ENCODE results near the gene CPLANE1. TPM values are rescaled to one million over a fixed set of nuclear protein-coding genes. Genes with fewer than 3 reads are reported as not detected.
"Not testable (repeated sequence)": the region's sequence is repeated elsewhere in the genome, so short reads cannot be mapped to it uniquely, and the experiment has no call there.

The CPLANE1 gene
- polyA plus RNA-seq (ENCODE audit: insufficient read length in 10 of 10), result 10 to 100 TPM; 12.0 to 24.2 (median 18.7) TPM
- long read RNA-seq, donor 1, result 0 reads
- long read RNA-seq, donor 2, result 0 reads
- long read RNA-seq, donor 3, result 0 reads
- long read RNA-seq, donor 4, result 0 reads
- long read RNA-seq, donor 5, partial matches to known transcripts, result 0 of 1 reads
- long read RNA-seq, donor 5, other reads (novel, unspliced or antisense), result 0 of 1 reads
- long read RNA-seq, donor 6, result 0 reads
- long read RNA-seq, donor 7, result 0 reads
- long read RNA-seq, donor 8, result 0 reads
- long read RNA-seq, donor 9, result 0 reads

DNA sequence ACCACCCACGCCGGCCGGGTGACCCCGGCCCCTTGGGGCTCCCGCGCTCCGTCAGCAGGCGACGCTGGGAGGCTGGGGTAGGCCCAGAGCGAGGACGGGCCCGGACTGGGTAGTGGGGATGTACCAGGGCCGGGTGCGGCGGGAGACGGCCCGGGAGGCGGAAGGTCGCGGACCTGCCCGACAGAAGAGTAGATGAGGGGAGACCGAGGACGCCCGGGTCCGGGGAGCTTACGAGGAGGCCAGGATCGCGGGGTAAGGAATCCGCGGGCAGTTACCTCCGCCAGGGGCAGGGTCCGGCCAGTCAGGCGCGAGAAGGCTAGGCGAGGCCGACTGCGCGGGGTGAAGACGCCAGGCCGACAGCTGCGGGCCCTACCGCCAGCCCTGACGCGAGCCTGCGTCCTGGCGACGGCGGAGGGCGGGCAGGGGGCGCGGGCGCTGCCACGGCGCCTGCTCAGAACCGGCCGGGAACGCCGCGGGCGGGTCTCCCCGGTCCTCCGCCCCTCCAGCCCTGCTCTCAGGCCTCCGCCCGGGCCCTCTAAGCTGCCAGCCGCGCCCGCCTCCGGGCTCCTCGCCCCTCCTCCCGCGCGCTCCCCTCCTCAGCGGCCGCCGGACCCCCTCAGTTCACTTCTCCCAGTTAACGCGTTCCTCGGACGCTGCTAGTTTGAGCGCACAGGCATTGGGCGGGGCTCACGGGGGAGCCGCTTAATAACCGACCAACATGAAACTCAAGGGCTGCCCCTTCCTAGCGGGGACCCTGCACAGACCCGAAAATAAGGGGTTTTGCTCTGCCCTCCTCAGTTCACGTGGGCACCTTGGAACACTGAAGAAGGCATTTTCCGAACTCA, at the start of gene CPLANE1:
TSS of gene CPLANE1 (minus strand) at position 407 of the 845 bp plus-strand sequence. CDS start 1,678 bp downstream, outside the sequence.
- DNase-seq, result peak; percentile 83 to 95 (median 91)

DNA sequence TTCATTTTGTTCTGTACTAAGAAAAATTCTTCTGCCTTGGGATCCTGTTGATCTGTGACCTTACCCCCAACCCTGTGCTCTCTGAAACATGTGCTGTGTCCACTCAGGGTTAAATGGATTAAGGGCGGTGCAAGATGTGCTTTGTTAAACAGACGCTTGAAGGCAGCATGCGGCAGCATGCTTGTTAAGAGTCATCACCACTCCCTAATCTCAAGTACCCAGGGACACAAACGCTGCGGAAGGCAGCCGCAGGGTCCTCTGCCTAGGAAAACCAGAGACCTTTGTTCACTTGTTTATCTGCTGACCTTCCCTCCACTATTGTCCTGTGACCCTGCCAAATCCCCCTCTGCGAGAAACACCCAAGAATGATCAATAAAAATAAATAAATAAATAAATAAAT, 47.1 kb upstream of the CPLANE1 start:
- not testable (repeated sequence) for DNase-seq

DNA sequence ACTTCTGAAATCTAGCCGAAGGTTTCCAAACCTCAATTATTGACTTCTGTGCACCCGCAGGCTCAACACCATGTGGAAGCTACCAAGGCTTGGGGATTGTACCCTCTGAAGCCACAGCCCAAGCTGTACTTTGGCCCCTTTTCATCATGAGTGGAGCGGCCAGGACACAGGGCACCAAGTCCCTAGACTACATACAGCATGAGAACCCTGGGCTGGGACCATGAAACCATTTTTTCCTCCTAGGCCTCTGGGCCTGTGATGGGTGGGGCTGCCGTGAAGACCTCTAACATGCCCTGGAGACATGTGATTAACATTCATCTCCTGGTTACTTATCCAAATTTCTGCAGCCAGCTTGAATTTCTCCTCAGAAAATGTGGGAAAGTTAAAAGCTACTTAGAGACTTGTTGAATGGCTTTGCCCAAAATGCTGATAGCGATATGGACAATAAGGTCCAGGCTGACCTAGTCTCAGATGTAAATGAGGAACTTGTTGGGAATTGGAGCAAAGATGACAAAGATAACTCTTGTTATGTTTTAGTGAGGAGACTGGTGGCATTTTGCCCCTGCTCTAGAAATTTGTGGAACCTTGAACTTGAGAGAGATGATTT, 34.1 kb upstream of the CPLANE1 start:
- DNase-seq, result no peak

DNA sequence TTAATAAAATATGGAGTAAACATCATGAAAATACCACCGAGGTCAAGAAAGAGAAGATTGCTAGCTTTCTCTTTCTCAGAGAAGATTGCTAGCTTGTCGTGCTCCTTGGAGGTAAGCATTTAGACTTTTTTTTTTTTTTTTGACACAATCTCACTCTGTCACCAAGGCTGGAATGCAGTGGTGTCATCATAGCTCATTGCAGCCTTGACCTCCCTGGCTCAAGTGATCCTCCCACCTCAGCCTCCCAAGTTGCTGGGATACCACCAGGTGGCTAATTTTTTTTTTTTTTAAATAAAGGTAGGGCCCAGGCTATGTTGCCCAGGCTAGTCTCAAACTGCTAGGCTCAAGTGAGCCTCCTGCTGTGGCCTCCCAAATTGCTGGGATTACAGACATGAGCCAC, 26.3 kb upstream of the CPLANE1 start:
- DNase-seq, result no peak

DNA sequence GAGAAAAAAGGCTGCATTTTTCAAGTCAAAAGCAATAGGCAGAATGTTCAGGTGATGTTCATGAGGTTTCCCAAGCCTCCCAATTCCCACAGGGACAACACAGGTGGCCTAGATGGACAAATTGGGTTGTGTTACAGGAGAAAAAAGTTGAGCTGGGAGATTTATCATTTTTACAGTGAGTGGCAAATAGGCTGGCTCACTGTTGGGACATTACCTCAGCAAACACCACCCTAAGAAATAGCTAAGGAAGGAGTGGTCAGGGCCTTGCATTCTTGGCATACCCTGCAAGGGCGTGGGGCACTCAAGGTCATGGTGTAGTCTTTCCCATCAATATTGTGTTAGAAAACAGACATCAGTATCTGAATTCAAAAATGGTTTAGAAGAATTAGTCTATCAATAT, 23.3 kb upstream of the CPLANE1 start:
- DNase-seq, result no peak

DNA sequence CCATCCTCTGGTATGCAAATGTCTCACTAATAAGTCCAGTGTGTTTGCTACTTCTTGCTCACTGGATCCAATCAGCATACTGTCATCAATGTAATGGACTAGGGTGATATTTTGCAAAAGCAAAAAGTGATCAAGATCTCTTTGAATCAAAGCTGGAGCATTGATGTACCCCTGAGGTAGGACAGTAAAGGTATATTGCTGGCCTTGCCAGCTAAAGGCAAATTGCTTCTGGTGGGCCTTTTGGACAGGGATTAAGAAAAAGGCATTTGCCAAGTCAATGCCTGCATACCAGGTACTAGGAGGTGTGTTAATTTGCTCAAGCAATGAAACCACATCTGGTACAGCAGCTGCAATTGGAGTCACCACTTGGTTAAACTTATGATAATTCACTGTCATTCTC, 18.9 kb upstream of the CPLANE1 start:
- DNase-seq, result not testable (repeated sequence)

DNA sequence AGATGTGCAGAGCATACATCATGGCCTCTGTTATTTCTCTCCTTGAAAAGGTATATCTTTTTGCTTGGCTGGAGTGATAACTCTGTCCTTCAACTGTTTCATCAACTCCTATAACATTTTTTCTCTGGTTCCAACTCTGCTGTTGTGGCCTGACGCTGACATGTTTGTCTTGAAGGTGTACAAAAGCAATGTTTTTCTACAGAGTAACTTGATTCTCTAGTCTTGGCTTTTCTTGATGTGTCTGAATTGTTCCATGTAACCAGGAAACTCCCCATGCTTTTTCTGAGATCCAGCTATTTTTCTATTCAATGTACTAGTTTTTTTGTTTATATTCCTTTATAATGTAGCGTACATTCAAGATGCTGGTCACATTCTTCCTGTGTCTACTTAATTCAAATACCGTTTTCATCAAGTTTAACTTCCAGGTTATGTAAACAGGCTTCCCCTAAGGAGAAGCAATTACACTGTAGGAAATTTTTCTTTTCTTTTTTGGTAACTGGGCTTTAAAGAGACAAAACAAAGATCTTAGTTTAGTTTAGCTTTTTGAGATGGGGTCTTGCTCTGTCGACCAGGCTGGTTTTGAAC, 6.7 kb upstream of the CPLANE1 start:
- no peak for DNase-seq

DNA sequence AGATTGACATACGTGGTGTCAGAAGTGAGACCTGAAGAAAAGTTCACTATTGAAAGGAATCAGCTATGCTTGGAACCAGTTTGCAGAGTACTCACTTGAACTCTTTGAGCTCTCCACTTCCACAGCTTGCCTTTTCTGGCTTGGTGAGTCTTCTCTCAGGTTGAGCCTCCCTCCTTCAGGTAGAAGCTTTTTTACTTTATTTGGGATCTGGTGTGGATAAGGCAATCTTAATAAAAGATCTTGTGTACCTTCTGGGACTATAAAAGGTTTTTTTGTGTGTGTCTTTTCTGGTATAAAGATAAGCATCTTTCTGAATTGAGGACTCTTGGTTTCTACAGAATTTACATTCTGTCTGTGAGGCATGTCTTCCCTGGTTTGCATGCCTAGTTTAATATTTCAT, 5.4 kb upstream of the CPLANE1 start:
- DNase-seq, result no peak

DNA sequence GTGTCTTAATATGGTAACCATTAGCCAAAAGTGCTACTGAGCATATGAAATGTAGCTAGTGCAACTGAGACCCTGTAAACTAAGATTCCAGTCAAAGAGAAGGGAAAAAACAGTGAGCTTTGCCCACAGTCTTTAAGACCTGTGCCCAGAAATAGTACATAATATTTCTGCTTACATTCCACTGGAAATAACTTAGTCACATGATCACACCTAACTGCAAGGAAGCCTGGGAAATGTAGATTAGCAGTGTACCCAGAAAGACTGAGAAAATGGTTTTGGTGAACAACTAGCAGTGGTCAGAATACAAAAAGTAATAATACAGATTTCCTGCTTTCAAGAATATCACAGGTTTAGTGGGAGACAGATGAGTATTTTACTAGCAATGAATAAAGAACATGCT, 2.5 kb upstream of the CPLANE1 start:
- DNase-seq, result no peak

DNA sequence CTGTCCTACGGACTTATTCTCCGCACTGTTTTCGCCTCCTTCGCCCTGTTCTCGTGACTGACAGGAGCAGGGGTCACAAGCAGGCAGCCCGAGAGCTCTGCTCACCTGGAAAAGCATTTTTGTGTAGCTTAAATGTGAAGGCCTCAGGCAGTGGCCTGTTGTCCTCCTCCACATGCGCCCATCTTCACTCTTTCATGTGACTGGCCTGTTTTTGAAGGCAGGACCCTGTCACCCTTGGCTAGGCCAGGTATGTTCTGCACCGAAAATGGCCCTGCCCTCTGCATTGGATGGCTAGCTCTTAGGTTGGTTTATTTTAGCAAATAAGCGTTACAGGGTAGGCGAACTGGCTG, 614 bp upstream of the CPLANE1 start:
- peak in 1 of 3 donors; percentile 2 for DNase-seq

DNA sequence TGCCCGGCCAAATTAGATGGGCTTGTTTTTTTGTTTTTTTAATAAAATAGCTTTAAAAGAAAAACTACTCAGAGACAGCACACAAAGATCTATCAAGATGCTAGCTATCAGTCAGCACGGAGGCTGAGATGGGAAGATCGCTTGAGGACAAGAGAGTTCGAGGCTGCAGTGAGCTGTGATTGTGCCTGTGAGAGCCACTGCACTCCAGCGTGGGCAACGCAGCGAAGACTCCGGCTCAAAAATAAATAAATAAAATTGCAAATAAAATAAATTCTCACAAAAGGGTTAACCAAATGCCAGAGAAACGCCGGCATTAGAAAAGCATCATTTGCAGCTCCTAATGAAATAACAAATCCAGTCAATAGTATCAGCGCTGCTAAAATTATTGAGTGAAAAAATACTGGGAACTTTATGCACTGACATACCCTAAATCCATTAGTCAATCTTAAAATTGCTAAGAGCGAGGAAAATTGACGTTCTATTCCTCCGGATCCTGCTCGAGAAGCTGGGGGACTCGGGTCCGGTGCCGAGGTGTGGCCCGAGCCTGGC, 681 bp downstream of the CPLANE1 start:
- DNase-seq, result peak in 1 of 3 donors; percentile 5

DNA sequence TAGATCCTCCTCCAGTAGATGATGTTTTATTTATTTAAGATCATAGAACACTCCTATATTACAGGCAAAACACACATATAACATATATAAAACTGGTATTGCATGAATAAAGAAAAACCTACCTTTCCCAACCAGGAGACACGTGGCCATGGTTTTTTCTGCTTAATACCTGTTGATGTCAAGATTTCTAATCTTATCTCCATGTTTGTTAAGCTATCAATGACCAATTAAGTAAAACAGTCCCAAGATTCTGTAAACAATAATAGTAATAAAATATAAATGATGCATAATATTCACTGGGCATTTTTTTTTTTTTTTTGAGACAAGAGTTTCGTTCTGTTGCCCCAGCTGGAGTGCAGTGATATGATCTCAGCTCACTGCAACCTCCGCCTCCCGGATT, 1.7 kb downstream of the CPLANE1 start:
- no peak for DNase-seq

DNA sequence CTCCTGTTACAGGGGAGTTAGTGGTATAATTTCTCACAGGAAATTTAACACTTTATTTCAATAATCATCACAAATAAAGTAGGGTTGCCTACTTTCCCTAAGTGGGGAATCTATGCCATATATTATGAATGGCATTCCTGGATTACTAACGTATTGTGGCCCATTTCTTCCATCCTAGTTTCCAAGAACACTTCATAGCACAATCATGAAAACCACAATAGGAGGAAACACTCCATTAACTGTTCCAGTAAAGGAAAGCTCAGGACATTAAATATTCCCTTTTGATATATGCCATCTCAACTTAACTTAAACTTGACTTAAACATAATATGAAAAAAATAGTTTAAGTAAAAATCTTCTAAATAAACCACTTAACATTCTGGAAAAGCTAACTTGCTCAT, 2.1 kb downstream of the CPLANE1 start:
- no peak for DNase-seq

DNA sequence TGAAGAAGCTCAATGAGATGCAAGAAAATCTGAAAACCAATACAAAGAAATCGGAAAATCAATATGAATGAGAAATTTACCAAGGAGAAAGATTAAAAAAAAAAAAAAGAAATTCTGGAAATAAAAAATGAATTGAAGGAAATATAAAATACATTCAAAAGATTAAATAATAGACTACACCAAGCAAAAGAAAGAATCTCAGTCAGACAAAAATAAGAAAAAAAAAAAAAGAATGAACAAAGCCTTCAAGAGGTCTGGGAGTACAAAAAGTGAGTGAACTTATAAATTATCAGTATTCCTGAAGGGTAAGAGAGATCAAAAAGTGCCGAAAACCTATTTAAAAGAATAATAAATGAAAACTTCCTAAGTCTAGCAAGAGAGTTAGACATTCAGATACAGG, 14.9 kb downstream of the CPLANE1 start:
- DNase-seq, result no peak

DNA sequence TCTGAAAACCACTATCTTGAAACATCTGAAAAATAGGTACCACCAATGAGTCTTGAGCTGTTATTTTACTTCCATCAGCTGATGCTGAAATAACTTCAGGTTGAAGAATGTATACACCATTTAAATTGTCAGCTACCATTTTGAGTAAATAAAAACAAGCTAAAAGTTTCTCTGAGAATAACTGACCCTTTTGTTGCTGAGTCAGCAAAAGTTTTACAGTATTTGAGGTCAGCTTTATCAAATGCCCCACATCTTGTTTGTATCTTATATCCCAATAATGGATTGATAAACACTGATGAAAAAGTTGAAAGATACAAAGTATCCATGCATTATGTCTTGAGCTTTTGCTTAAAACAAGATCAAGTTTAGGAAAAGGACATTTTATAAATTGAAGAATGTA, 22.8 kb downstream of the CPLANE1 start:
- DNase-seq, result no peak

DNA sequence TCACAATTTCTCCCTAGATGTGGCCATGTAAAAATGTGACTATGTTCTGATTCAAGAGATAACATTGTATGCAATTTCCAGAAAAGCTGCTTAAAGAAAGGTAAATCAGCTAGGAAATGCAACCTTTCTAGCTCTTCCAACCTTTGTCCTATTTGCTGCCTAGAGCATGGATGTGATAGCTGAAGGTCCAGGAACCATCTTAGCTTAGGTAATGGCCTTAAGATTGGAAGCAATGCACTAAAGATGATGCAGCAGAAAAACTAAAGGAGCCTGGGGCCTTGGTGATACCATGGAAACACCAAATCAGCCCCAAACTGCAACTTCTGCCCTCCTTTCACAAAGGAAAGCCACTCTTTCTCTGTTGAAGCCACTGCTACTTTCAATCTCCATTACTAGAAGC, 27.0 kb downstream of the CPLANE1 start:
- no peak for DNase-seq

DNA sequence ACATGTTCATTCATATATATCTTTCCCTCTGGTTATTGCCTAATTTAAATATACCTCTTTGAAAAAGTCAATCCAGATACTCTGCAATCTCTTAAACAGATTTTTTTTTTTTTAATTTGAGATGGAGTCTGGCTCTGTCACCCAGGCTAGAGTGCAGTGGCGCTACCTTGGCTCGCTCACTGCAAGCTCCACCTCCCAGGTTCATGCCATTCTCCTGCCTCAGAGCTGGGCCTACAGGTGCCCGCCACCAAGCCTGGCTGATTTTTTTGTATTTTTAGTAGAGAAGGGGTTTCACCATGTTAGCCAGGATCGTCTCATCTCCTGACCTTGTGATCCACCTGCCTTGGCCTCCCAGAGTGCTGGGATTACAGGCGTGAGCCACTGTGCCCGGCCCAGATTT, 28.8 kb downstream of the CPLANE1 start:
- DNase-seq, result not testable (repeated sequence)

DNA sequence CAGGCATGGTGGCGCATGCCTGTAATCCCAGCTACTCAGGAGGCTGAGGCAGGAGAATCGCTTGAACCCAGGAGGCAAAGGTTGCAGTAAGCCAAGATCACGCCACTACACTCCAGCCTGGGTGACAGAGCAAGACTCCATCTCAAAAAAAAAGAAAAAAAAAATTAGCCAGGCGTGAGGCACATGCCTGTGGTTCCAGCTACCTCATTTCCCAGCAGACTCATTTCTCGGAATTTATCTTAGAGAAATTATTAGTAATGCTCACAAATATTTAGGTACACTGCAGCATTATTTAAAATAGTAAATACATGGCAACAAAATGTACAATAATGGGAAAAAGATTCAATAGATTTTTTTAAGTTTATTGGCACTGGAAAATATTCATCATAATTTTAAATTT, 29.8 kb downstream of the CPLANE1 start:
- DNase-seq, result peak in 1 of 3 donors; percentile 17

DNA sequence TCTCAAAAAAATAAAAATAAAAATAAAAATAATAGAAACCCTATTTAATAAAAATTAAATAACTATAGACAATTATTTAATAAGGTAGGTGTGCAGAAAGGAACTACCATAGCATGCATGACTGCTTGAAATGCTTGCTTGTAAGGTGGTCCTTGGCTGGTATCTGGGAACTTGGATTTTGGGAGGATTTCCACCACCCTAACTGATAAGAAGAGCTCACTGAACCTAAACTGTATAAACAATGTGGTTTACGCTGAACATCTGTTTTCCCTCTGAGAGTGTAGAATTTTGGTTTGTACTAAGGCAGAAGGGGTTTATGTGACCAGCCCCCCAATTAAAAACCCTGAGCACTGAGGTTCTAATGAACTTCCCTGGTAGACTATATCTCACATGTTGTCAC, 31.2 kb downstream of the CPLANE1 start:
- no peak for DNase-seq

DNA sequence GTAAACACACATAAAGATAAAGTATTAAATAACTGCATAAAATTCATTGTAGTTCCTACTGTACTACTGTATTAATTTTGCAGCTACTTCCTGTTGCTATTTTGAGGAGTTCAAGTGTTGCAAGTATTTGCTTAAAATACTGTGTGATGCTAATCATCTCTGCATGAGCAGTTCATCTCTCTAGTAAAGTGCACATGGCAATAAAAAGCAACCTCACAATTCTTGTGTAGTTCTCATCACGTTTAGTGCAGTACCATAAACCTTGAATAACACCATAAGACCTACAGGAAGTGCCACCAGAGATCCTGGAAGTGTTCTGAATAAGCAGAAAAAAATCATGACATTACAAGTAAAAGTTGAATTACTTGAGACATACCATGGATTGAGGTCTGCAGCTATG, 34.6 kb downstream of the CPLANE1 start:
- DNase-seq, result no peak

DNA sequence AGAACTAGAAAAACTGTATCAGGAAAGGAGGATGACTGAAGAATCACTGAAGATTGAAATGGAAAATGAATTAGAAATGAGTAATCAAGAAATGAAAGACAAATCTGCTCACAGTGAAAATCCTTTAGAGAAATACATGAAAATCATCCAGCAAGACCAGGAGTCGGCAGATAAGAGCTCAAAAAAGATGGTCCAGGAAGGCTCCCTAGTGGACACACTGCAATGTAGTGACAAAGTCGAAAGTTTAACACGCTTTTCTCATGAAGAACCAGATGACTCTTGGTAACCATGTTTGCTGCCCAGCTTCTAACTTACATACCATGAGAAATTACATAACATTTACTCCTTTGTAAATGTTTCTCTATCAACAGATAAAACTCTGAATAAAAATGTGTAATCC, 37.1 kb downstream of the CPLANE1 start:
- no peak for DNase-seq

DNA sequence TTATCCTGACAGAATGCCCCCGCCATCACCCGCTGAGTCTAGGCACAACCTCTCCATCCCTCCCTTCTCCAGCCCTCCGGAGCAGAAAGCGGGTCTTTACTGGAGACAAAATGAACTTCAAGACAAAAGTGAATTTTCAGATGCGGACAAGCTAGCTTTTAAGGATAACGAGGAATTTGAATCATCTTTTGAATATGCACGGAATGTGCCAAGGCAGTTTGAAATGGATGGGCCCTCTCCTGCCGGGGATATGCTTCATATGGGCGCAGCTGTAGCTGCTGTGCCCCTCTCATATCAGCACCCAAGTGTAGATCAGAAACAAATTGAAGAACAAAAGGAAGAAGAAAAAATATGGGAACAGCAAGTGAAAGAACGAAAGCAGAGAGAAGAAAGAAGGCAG, 37.5 kb downstream of the CPLANE1 start:
- DNase-seq, result no peak
